Liver (tissue), 9 donors: ENCODE data around the gene ILRUN. TPM values are rescaled to one million over a fixed set of nuclear protein-coding genes. Genes with fewer than 3 reads are reported as not detected.
A peak's percentile ranks its signal among the peaks of the same experiment; 100 is the strongest.

ENCODE experiments used
- DNase-seq: peaks from one replicate; pipeline ENCODE4 v3.0.0-alpha.2; 2017; ENCODE audit warnings: low spot score
- H3K27ac ChIP-seq, 2 donors: one replicate each; pipeline ENCODE4 v1.7.0; 2013; ENCODE audit warnings: inconsistent platforms in 2 of 2, low read length in 2 of 2, control low read depth in 1 of 2, low read depth in 1 of 2, mild to moderate bottlenecking in 1 of 2
- H3K27me3 ChIP-seq, 4 donors: one replicate each; pipeline versions ENCODE4 v1.6.1 to v1.7.0; 2013; ENCODE audit warnings: low read length in 3 of 4, inconsistent platforms in 1 of 4, mild to moderate bottlenecking in 1 of 4, moderate library complexity in 1 of 4; ENCODE audit not compliant: control insufficient read depth in 4 of 4, insufficient read depth in 4 of 4
- H3K36me3 ChIP-seq, 4 donors: one replicate each; pipeline versions ENCODE4 v1.6.1 to v1.7.0; 2013; ENCODE audit warnings: low read length in 3 of 4, mild to moderate bottlenecking in 3 of 4, low read depth in 1 of 4, moderate library complexity in 1 of 4; ENCODE audit not compliant: control insufficient read depth in 4 of 4, insufficient read depth in 3 of 4
- H3K4me1 ChIP-seq, 4 donors: one replicate each; pipeline versions ENCODE4 v1.6.1 to v1.7.0; 2013; ENCODE audit warnings: low read length in 3 of 4, mild to moderate bottlenecking in 3 of 4, moderate library complexity in 1 of 4; ENCODE audit not compliant: control insufficient read depth in 4 of 4, insufficient read depth in 4 of 4
- H3K4me3 ChIP-seq, 3 donors: one replicate each; pipeline versions ENCODE4 v1.6.1 to v1.7.0; 2013; ENCODE audit warnings: low read length in 3 of 3, control low read depth in 1 of 3, low read depth in 1 of 3, mild to moderate bottlenecking in 1 of 3
- H3K9ac ChIP-seq, 2 donors: one replicate each; pipeline ENCODE4 v1.7.0; 2013; ENCODE audit warnings: low read length in 2 of 2, mild to moderate bottlenecking in 2 of 2, moderate library complexity in 2 of 2, control low read depth in 1 of 2, low read depth in 1 of 2
- H3K9me3 ChIP-seq, 4 donors: one replicate each; pipeline versions ENCODE4 v1.6.1 to v1.7.0; 2013; ENCODE audit warnings: low read length in 3 of 4; ENCODE audit not compliant: control insufficient read depth in 4 of 4
- ATF3 ChIP-seq: IDR thresholded peaks from 2 replicates; pipeline ENCODE4 v1.6.1; 2016; ENCODE audit warnings: antibody characterized with exemption
- CTCF ChIP-seq: fragments of 150-350 bp; IDR thresholded peaks from 2 replicates; pipeline ENCODE4 v1.5.1; 2017; ENCODE audit warnings: improper control_type of control experiment, low read depth, low read length; ENCODE audit not compliant: missing input control
- EGR1 ChIP-seq, 2 donors: IDR thresholded peaks; 2 replicates each; pipeline ENCODE4 v1.6.1; 2016 to 2018; ENCODE audit warnings: antibody characterized with exemption in 2 of 2, low read depth in 2 of 2
- FOXA1 ChIP-seq: IDR thresholded peaks from 2 replicates; pipeline ENCODE4 v1.6.1; 2016; ENCODE audit warnings: antibody characterized with exemption
- FOXA2 ChIP-seq: IDR thresholded peaks from 2 replicates; pipeline ENCODE4 v1.6.1; 2016; ENCODE audit warnings: antibody characterized with exemption
- GABPA ChIP-seq, 2 donors: IDR thresholded peaks in 1 of 2; conservative IDR thresholded peaks in 1 of 2; 2 replicates each; pipeline ENCODE4 v1.6.1; 2016; ENCODE audit warnings: antibody characterized with exemption in 2 of 2, mild to moderate bottlenecking in 1 of 2, moderate library complexity in 1 of 2
- HNF4A ChIP-seq, 2 donors: conservative IDR thresholded peaks; 2 replicates each; pipeline ENCODE4 v1.6.1; 2016; ENCODE audit warnings: antibody characterized with exemption in 2 of 2, mild to moderate bottlenecking in 2 of 2
- HNF4G ChIP-seq: IDR thresholded peaks from 2 replicates; pipeline ENCODE4 v1.6.1; 2016; ENCODE audit warnings: antibody characterized with exemption
- JUND ChIP-seq, 2 donors: IDR thresholded peaks; 2 replicates each; pipeline ENCODE4 v1.6.1; 2016; ENCODE audit warnings: antibody characterized with exemption in 2 of 2
- MAX ChIP-seq: IDR thresholded peaks from 2 replicates; pipeline ENCODE4 v1.6.1; 2016; ENCODE audit warnings: antibody characterized with exemption
- NR2F2 ChIP-seq: IDR thresholded peaks from 2 replicates; pipeline ENCODE4 v1.6.1; 2016; ENCODE audit warnings: antibody characterized with exemption
- RAD21 ChIP-seq, 2 donors: IDR thresholded peaks; 2 replicates each; pipeline ENCODE4 v1.6.1; 2016; ENCODE audit warnings: antibody characterized with exemption in 2 of 2, mild to moderate bottlenecking in 2 of 2
- REST ChIP-seq: IDR thresholded peaks from 2 replicates; pipeline ENCODE4 v1.6.1; 2016; ENCODE audit warnings: antibody characterized with exemption, mild to moderate bottlenecking
- RXRA ChIP-seq, 2 donors: IDR thresholded peaks; 2 replicates each; pipeline ENCODE4 v1.6.1; 2017 to 2018; ENCODE audit warnings: antibody characterized with exemption in 2 of 2, mild to moderate bottlenecking in 1 of 2
- SP1 ChIP-seq: IDR thresholded peaks from 2 replicates; pipeline ENCODE4 v1.6.1; 2018; ENCODE audit warnings: antibody characterized with exemption, mild to moderate bottlenecking
- TAF1 ChIP-seq: conservative IDR thresholded peaks from 2 replicates; pipeline ENCODE4 v1.6.1; 2016; ENCODE audit warnings: antibody characterized with exemption, mild to moderate bottlenecking
- YY1 ChIP-seq: IDR thresholded peaks from 2 replicates; pipeline ENCODE4 v1.6.1; 2016; ENCODE audit warnings: antibody characterized with exemption, mild to moderate bottlenecking
- ZBTB33 ChIP-seq: IDR thresholded peaks from 2 replicates; pipeline ENCODE4 v1.6.1; 2016; ENCODE audit warnings: antibody characterized with exemption
- WGBS: extraction: QIAGEN DNeasy Blood & Tissue Kit; methylation state at CpG from one replicate; pipeline ENCODE4 v1.1.7; 2013; 5-methylcytosine and 5-hydroxymethylcytosine counted together
- polyA plus RNA-seq, 2 donors: library from polyadenylated mRNA; stranded (reverse) in 1 of 2; unstranded in 1 of 2; fragments of 200-250 nt in 1 of 2; fragments of >200 nt in 1 of 2; fragmentation: Nextera tagmentation in 1 of 2; extraction: Ambion mirVana in 1 of 2; gene quantifications; one replicate each; pipeline versions ENCODE4 v1.2.1 to v1.2.3, GENCODE V29; 2013 to 2015
- total RNA-seq, 2 donors: library from RNA; depleted of rRNA; stranded (reverse); fragments of >200 nt; gene quantifications; one replicate each; pipeline ENCODE4 v1.2.3, GENCODE V29; 2014
- donor health status: healthy.
- donor health status: healthy.
- donor health status: healthy.
- donor health status: healthy.
- donor health status: healthy.

Gene ILRUN
- total and polyA plus RNA-seq, 4 donors = 20.3 to 77.3 (median 46.2) TPM

GRCh38 chr6:34657307-34657978, 39.1 kb downstream of the ILRUN start:
- peak; percentile 44 for DNase-seq
- no peak for TF ChIP-seq FOXA1
- TF ChIP-seq GABPA (IDR thresholded peaks at IDR 0.05 in 1 of 2, conservative IDR thresholded peaks at IDR 0.05 in 1 of 2) = peak in 1 of 2 donors; percentile 29
- no peak for TF ChIP-seq TAF1
- peak; percentile 57 to 73 for TF ChIP-seq RXRA (IDR thresholded peaks at IDR 0.05)
- no peak for TF ChIP-seq FOXA2
- TF ChIP-seq YY1 = peak; percentile 63
- peak; percentile 91 to 93 for TF ChIP-seq JUND (IDR thresholded peaks at IDR 0.05)
- TF ChIP-seq HNF4G = peak; percentile 90
- peak; percentile 84 for TF ChIP-seq ATF3
- peak; percentile 45 to 55 for TF ChIP-seq RAD21 (IDR thresholded peaks at IDR 0.05)
- TF ChIP-seq REST = peak; percentile 47
- peak; percentile 71 for TF ChIP-seq ZBTB33
- TF ChIP-seq EGR1 (IDR thresholded peaks at IDR 0.05; ENCODE audit: low read depth in 2 of 2) = peak in 1 of 2 donors; percentile 19
- no peak for TF ChIP-seq NR2F2
- peak; percentile 65 for TF ChIP-seq MAX
- peak; percentile 84 for TF ChIP-seq SP1
- peak; percentile 95 for TF ChIP-seq HNF4A (conservative IDR thresholded peaks at IDR 0.05)
- TF ChIP-seq CTCF = no peak
- 0% methylated on average over 2 of the region's 2 CpGs for WGBS
- Histone ChIP-seq H3K4me3 (peak overlapping the region; percentile 40 to 70 (median 68)), H3K9me3 (no peaks in the 10 kb centered on the region), H3K4me1 (peaks cover 10 to 45% (median 35%) of the 10 kb centered on the region in 4 donors), H3K27ac (peak overlapping the region; percentile 97 to 99), H3K36me3 (peaks cover 0 to 13% (median 2%) of the 10 kb centered on the region in 4 donors), H3K9ac (peak overlapping the region; percentile 57 to 87), H3K27me3 (no peaks in the 10 kb centered on the region)
